DOHH2 (cell line): ENCODE results near the gene GHRH.

Experiments used
- H3F3A ChIP-seq: fragments of 200-600 bp; sonication (generic), shearing (Covaris generic); 2 replicates; pipeline ENCODE4 v1.6.0; 2016; ENCODE audit warnings: antibody characterized with exemption, mild to moderate bottlenecking; ENCODE audit not compliant: control insufficient read depth, insufficient read depth
- H3K27ac ChIP-seq: fragments of 200-600 bp; sonication (generic); 2 replicates; pipeline ENCODE4 v1.5.1; 2014; ENCODE audit warnings: low read depth, mild to moderate bottlenecking, low read length, moderate library complexity
- H3K27me3 ChIP-seq: fragments of 200-600 bp; sonication (generic); 2 replicates; pipeline ENCODE4 v1.6.1; 2014; ENCODE audit warnings: mild to moderate bottlenecking, low read length, mixed read lengths; ENCODE audit not compliant: control insufficient read depth
- H3K36me3 ChIP-seq: fragments of 200-600 bp; sonication (generic); 2 replicates; pipeline ENCODE4 v1.6.1; 2014; ENCODE audit warnings: mild to moderate bottlenecking, low read length, moderate library complexity, mixed read lengths; ENCODE audit not compliant: control insufficient read depth
- H3K4me1 ChIP-seq: fragments of 200-600 bp; sonication (generic); 2 replicates; pipeline ENCODE4 v1.6.1; 2014; ENCODE audit warnings: mild to moderate bottlenecking, low read length, mixed read lengths; ENCODE audit not compliant: control insufficient read depth
- H3K4me2 ChIP-seq: fragments of 200-600 bp; sonication (generic); 2 replicates; pipeline ENCODE4 v1.6.0; 2014; ENCODE audit warnings: mild to moderate bottlenecking, low read length, moderate library complexity
- H3K4me3 ChIP-seq: fragments of 200-600 bp; sonication (generic); 2 replicates; pipeline ENCODE4 v1.5.1; 2014; ENCODE audit warnings: mild to moderate bottlenecking, low read length, mixed read lengths
- H3K79me2 ChIP-seq: fragments of 200-600 bp; sonication (generic); 2 replicates; pipeline ENCODE4 v1.6.1; 2014; ENCODE audit warnings: mild to moderate bottlenecking, low read length, mixed read lengths; ENCODE audit not compliant: control insufficient read depth
- H3K9me2 ChIP-seq: fragments of 200-600 bp; sonication (generic); replicated peaks from 2 replicates; pipeline ENCODE4 v1.6.1; 2014; ENCODE audit warnings: mild to moderate bottlenecking, low read length, mixed read lengths; ENCODE audit not compliant: control insufficient read depth
- H3K9me3 ChIP-seq: fragments of 200-600 bp; sonication (generic); 2 replicates; pipeline ENCODE4 v1.6.1; 2014; ENCODE audit warnings: antibody characterized with exemption, low read length, mixed read lengths; ENCODE audit not compliant: control insufficient read depth, insufficient read depth
- H4K20me1 ChIP-seq: fragments of 200-600 bp; sonication (generic); 2 replicates; pipeline ENCODE4 v1.6.0; 2014; ENCODE audit warnings: low read depth, mild to moderate bottlenecking, antibody characterized with exemption, low read length, moderate library complexity; ENCODE audit not compliant: control insufficient read depth, insufficient read depth
- EZH2phosphoT487 ChIP-seq: fragments of 200-600 bp; sonication (generic); IDR thresholded peaks from 2 replicates; pipeline ENCODE4 v1.6.1; 2017; ENCODE audit warnings: borderline replicate concordance, mild to moderate bottlenecking, antibody characterized with exemption, low read length, moderate library complexity, mixed read lengths
- TF ChIP-seq, protein P1 (sequence below): fragments of 200-600 bp; sonication (generic); IDR thresholded peaks from one replicate; pipeline ENCODE4 v1.5.1; 2014; ENCODE audit warnings: antibody characterized with exemption, mild to moderate bottlenecking, low read depth, low read length; ENCODE audit not compliant: poor library complexity, severe bottlenecking

GHRH gene

DNA sequence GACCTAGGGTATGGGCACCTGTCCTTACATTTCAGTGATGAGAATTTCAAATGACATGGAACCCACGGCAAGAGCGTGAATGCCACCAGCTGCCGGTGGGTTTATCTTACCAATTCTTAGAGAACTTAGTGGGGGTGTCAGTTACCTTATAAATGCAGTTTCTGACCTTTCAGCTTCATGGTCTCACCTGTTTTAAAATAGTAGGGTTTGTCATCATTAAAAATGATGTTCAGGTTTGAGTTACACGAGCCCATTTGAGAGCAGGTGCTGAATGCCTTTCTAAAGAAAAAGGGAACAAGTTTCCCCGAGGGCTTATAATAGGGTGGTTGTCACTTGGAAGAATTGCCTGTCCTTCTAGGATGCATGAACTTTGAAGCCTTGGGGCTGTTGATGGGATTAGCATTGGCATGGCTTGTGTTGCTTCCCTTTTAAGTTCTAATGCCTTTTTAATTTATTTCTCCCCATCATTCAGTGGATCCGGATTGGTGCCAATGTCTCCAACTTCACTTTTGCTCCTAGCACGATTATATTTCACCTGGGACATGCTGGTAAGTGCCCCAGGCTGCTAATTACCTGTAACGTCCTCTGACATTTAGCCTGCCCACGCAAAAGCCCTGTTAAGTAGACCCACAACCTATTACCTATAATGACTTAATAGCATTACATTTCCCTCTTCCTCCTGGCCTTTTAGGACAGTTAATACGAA lies 27.9 kb downstream of the GHRH start:
- no peaks in the 10 kb centered on the region for H3K9me2 ChIP-seq
- TF ChIP-seq, protein P1, sequence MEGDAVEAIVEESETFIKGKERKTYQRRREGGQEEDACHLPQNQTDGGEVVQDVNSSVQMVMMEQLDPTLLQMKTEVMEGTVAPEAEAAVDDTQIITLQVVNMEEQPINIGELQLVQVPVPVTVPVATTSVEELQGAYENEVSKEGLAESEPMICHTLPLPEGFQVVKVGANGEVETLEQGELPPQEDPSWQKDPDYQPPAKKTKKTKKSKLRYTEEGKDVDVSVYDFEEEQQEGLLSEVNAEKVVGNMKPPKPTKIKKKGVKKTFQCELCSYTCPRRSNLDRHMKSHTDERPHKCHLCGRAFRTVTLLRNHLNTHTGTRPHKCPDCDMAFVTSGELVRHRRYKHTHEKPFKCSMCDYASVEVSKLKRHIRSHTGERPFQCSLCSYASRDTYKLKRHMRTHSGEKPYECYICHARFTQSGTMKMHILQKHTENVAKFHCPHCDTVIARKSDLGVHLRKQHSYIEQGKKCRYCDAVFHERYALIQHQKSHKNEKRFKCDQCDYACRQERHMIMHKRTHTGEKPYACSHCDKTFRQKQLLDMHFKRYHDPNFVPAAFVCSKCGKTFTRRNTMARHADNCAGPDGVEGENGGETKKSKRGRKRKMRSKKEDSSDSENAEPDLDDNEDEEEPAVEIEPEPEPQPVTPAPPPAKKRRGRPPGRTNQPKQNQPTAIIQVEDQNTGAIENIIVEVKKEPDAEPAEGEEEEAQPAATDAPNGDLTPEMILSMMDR = no peak
- TF ChIP-seq EZH2phosphoT487 = no peak
- H3K9me3 ChIP-seq = no peaks in the 10 kb centered on the region
- no peaks in the 10 kb centered on the region for H3K4me1 ChIP-seq
- H3K4me2 ChIP-seq = no peak overlapping the region
- H3K4me3 ChIP-seq = no peak overlapping the region
- no peaks in the 10 kb centered on the region for H4K20me1 ChIP-seq
- no peaks in the 10 kb centered on the region for H3F3A ChIP-seq
- H3K27me3 ChIP-seq = no peaks in the 10 kb centered on the region
- H3K36me3 ChIP-seq = peaks cover 98% of the 10 kb centered on the region
- no peak overlapping the region for H3K27ac ChIP-seq
- no peaks in the 10 kb centered on the region for H3K79me2 ChIP-seq

DNA sequence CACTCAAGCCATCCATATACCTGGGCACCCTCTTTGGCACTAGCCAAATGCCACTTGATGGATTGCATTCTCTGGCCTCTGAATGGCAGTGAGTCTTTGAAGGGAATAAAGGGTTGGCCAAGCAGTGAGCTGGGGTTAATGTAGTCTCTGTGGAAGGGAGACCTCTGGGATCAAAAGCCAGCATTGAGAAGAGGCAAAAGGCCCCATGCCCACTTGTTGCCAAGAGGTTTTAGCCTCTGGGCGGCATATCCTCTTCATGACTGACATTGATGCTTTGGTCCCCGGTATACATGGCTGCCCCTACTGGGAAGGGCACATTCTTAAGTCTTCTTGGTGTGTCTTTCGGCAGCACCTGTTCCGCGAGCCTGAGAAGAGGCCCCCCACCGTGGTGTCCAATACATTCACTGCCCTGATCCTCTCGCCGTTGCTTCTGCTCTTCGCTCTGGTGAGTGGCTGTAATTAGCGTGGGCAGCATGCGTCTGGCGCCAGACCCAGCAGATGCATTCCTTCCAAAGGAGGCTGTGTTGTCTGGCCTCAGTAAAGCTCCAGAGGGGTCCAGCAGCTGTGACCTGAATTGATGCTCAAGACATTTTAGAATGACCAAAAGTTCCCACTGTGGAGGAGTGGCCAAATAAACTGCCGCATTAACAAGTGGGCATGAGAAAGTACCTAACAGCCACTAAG lies 29.5 kb downstream of the GHRH start:
- Histone ChIP-seq H3K4me3 (no peak overlapping the region), H3K4me2 (no peak overlapping the region), H3K4me1 (no peaks in the 10 kb centered on the region), H3F3A (no peaks in the 10 kb centered on the region), H3K9me3 (no peaks in the 10 kb centered on the region), H3K36me3 (peaks cover 98% of the 10 kb centered on the region), H3K27ac (no peak overlapping the region), H4K20me1 (no peaks in the 10 kb centered on the region), H3K27me3 (no peaks in the 10 kb centered on the region), H3K79me2 (no peaks in the 10 kb centered on the region), H3K9me2 (no peaks in the 10 kb centered on the region)
- no peak for TF ChIP-seq EZH2phosphoT487
- TF ChIP-seq, protein P1 = no peak

DNA sequence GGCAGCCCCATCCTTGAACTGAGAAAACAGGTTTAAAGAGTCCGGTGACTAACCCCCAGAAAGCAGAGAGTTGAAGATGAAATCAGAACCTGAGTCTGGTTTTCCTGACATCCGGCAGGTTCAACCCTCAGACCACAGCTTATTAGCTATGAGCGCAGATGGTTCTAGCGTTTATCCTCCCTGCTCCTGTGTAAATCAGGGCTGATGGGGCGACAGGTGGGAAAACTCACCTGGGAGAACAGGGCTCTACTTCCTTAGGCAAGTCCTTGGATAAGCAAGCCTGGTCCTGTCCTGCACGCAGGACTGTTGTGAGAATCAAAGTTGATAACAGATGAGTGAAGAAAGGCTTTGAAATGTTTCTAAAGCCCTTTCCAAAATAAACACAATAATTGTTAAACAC lies 31.4 kb downstream of the GHRH start:
- Histone ChIP-seq H3K79me2 (no peaks in the 10 kb centered on the region), H4K20me1 (no peaks in the 10 kb centered on the region), H3K27me3 (no peaks in the 10 kb centered on the region), H3K36me3 (peaks cover 100% of the 10 kb centered on the region), H3K4me2 (no peak overlapping the region), H3K9me2 (no peaks in the 10 kb centered on the region), H3K4me1 (no peaks in the 10 kb centered on the region), H3F3A (no peaks in the 10 kb centered on the region), H3K9me3 (no peaks in the 10 kb centered on the region), H3K27ac (no peak overlapping the region), H3K4me3 (no peak overlapping the region)
- TF ChIP-seq EZH2phosphoT487 = no peak

DNA sequence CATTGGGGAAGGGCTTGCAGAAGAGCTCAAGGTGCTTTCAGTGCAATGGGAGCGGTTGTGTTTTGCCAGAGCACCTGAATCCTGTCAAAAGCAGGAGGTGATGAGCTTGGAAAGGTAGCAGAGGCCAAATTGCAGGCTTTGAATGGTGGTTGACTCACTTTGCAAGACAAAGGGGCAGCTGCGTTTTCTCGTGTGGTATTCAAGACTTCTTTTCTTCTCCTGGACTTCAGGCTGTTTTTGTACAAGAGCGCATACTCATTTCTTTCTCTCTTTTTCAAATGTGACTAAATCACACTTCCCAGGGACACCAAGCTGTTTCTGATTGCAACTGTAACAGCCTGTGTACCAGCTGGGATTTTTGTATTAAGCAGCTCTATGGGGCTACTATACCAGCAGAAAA lies 32.3 kb downstream of the GHRH start:
- Histone ChIP-seq H3K9me2 (no peaks in the 10 kb centered on the region), H3K4me1 (no peaks in the 10 kb centered on the region), H3K27me3 (no peaks in the 10 kb centered on the region), H3F3A (no peaks in the 10 kb centered on the region), H3K36me3 (peaks cover 100% of the 10 kb centered on the region), H3K79me2 (no peaks in the 10 kb centered on the region), H3K9me3 (no peaks in the 10 kb centered on the region), H3K27ac (no peak overlapping the region), H4K20me1 (no peaks in the 10 kb centered on the region), H3K4me2 (no peak overlapping the region), H3K4me3 (no peak overlapping the region)
- TF ChIP-seq, protein P1 = no peak
- no peak for TF ChIP-seq EZH2phosphoT487
